Middle frontal gyrus (tissue), 1 donor: ENCODE results near the gene PSEN1.

Source experiments
- DNase-seq: peaks from one replicate; pipeline ENCODE4 v3.0.0-alpha.2; 2015; ENCODE audit warnings: low spot score; ENCODE audit errors: extremely low spot score

PSEN1 gene

GRCh38 chr14:73253323-73253610, 117.0 kb downstream of the PSEN1 start:
- DNase-seq: no peak

DNA sequence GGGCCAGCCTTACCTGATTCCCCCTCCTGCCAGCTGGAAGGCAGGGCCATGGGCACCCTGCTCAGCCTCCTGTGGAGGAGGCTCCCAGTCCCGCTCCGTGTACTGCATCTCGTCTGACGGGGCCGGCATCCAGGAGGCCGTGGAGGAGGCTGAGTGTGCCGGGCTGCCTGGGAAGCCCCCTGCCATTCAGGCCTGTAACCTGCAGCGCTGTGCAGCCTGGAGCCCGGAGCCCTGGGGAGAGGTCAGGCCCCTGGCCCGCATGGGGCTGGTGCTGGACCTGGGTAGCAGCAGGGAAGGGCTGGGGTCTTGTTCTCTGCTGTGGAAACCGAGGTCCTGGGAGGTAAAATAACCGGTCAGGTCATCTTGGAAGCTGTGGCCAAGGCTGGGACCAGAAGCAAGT, 117.4 kb downstream of the PSEN1 start:
- DNase-seq: no peak

DNA sequence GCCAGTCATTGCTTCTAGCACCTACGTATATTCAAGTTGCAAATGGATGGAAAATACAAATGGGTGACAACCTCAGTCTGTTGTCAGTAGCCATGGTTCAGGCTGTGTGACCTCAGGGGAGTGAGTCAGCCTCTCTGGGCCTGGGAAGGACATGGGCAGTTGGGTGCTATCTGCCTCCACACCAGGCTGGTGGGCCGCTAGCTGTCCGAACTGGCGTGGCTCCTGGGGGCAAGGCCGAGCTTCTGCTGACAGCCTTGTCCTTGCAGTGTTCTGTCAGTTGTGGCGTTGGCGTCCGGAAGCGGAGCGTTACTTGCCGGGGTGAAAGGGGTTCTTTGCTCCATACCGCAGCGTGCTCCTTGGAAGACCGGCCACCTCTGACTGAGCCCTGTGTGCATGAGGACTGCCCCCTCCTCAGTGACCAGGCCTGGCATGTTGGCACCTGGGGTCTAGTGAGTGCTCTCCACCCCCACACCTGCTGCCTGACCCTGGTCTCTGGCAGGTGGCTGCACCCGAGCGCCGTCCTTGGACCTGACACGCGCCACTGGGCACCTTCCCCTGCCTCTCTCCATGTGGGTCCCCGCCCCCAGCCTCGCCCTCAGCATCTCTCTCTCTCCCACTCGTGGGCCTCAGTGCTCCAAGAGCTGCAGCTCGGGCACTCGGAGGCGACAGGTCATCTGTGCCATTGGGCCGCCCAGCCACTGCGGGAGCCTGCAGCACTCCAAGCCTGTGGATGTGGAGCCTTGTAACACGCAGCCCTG, 118.1 kb downstream of the PSEN1 start:
- no peak for DNase-seq

DNA sequence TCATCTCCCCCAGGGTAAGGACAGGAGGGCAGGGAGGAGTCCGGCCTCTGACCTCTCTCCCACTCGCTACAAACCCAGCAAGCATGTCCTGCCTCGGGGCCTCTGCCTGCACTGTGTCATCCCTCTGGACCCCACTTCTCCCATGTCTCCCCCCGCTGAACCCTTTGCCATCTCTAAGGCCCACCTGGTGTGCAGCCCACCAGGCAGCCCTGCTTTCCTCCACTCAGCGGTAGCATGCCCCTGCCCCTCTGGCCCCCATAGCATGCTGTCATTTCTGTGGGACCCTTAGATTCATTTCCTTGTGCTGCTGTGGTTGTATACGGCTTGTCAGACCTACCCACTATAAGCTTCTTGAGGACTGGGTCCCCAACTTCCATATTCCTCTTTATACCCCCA, 118.7 kb downstream of the PSEN1 start:
- DNase-seq: no peak

DNA sequence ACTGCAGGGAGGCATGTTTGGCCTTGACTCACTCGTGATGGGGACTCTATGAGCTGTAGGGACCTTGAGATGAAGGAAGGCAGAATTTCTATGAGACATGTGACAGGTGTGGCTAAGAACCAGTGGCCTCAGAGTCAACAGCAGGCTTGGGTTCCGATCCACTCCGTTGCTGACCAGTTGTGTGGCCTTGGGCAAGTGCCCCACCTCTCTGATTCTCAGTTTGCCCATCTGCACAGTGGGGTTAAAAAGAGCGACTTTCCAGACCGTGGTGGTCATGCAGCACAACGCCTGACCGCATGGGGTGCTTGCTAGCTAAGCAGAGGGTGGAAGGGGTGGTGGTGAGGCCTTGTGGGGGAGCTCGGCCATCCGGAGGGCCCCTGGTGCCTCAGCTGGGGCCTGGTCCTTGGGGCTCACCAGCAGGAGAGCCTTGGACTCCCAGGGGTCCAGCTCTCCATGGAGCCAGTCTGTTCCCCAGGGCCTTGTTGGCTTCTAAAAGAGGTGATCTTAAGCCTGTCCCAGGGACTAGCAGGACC, 119.5 kb downstream of the PSEN1 start:
- DNase-seq: no peak

GRCh38 chr14:73258076-73258475, 121.8 kb downstream of the PSEN1 start:
- DNase-seq: no peak

DNA sequence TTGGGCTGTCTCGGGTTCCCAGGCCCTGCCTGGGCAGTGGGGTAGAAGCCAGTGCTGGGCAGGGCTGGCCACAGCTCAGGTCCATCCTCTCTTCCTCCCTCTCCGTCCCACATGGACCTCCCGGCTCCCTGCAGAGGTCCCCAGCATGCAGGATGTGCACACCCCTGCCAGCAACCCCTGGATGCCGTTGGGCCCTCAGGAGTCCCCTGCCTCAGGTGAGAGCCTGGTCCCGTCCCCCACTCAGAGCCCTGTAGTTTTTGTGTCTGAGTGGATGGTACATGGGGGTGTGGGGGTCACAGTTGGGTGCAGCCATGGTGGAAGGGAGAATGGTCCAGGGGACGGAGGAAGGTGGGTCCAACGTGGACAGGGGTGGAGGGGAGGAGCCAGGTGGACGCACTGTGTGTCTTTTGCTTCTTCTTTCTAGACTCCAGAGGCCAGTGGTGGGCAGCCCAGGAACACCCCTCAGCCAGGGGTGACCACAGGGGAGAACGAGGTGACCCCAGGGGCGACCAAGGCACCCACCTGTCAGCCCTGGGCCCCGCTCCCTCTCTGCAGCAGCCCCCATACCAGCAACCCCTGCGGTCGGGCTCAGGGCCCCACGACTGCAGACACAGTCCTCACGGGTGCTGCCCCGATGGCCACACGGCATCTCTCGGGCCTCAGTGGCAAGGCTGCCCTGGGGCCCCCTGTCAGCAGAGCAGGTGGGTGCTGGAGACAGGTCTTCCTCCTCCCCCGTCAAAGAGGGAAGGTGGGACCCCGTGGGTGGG, 122.7 kb downstream of the PSEN1 start:
- DNase-seq: no peak

- no peak for DNase-seq
These were observed 123.5 kb downstream of the PSEN1 start for GRCh38 chr14:73259837-73260236.

GRCh38 chr14:73260574-73260973, 124.3 kb downstream of the PSEN1 start:
- DNase-seq: no peak

DNA sequence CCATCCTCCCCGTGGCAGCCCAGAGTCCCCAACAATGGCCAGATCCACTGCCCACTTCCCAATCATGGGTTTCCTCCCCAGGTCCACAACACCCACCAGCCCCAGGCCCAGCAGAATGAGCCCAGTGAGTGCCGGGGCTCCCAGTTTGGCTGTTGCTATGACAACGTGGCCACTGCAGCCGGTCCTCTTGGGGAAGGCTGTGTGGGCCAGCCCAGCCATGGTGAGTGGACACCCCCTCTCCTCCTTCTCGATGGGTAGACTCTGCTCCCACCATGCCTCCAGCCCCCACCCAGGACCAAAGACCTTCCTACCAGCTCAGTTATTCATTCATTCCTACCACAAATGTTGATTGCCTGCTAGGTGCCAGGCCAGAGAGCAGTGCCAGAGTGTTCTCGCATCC, 124.8 kb downstream of the PSEN1 start:
- no peak for DNase-seq

DNA sequence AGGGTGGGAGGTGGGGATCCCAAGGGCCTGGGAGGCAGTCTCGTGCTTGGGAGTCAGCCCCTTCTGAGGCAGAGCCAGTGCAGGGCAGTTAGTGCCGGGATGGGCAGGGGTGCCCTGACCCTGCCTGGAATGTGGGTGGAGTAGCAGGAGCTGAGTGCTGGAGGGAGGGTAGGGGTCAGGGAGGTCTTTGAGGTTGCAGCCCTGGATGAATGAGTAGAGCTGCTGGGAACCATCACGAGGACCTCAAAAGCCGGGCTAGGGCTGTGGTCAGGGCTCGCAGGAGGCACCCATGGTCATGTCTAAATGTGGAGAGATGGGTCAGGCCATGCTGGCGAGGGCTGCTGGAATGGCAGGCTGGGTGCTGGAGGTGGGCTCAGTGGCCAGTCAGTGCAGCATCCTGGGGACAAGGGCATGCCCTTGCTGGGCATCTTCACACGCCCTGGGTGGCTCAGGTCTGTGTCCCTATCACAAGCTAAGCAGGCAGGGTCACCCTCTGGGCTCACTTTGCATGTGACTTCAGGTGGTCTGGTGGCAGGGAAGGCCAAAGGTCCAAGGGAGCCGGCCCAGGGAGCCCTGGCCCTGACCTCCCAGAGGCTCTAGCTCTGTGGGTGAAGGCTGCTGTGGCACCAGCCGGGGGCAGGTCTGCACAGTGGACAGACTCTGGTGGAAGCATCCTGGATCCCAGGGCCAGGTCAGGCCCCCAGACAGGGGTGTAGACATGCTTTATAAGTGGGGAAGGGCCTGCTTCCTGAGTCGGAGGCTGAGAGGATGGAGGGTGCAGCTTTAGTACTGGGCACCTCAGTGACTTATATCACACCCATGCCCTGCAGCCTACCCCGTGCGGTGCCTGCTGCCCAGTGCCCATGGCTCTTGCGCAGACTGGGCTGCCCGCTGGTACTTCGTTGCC, 125.5 kb downstream of the PSEN1 start:
- DNase-seq: no peak

GRCh38 chr14:73262427-73263183, 126.3 kb downstream of the PSEN1 start:
- DNase-seq: no peak

GRCh38 chr14:73263606-73264005, 127.3 kb downstream of the PSEN1 start:
- no peak for DNase-seq

DNA sequence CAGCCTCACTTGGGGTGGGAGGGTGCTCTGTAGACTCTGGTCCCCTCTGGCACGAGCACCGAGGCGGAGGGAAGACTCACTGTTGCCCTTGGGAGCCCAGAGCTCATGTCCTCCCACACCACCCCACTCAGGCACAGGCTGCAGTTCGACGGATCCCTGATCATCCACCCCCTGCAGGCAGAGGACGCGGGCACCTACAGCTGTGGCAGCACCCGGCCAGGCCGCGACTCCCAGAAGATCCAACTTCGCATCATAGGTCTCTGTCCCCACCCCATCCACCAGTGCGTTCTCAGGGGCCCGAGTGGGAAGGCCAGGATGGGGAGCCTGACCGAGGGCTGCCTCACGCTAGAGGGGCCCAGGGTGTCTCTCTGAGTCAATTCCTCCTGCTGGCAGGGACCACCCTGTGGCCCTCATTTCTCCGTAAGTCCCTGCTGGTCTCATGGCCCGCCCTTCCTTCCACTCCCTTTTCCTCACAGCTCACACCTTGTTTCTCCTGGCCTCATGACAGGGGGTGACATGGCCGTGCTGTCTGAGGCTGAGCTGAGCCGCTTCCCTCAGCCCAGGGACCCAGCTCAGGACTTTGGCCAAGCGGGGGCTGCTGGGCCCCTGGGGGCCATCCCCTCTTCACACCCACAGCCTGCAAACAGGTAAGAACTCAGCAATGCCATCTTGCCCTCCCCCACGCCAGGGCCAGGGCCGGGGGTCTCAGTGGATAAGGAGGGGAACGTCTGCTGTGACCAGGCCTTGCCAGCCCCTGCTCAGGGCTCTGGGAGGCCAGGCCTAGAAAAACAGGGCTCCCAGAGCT, 128.0 kb downstream of the PSEN1 start:
- no peak for DNase-seq

DNA sequence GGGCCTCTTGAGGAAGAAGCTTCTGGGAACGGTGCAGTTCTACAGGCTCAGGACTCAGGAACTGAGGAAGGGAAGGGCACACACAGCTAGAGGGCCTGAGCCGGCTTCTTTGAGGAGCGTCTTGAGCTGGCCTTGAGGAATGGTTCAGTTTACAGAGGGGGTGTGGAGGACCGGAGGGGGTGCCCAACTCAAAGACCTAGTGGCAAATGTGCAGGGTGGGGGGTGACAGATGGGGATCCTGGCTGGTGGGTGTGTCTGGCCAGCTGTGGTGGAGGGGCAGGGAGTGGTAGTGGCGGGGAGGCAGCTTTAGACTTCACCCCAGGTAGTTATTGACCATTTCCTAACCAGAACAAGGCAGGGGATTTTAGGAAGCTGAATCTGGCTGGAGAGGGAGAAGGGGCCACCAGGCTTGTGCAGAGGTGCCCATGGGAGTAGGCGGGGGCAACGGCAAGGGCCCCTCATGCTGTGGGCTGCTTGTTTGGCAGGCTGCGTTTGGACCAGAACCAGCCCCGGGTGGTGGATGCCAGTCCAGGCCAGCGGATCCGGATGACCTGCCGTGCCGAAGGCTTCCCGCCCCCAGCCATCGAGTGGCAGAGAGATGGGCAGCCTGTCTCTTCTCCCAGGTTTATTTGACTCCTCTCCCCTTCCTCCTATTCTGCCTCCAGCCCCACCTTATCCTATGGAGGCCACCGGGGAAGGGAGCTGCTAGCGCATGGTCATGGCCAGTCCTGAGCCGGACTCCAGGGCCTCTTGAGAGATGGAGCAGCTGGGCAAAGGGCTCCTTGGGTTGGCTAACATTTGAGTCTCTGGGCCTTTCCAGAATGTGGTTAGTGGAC, 128.8 kb downstream of the PSEN1 start:
- no peak for DNase-seq

- DNase-seq: no peak
These were observed 129.4 kb downstream of the PSEN1 start for GRCh38 chr14:73265721-73266046.

DNA sequence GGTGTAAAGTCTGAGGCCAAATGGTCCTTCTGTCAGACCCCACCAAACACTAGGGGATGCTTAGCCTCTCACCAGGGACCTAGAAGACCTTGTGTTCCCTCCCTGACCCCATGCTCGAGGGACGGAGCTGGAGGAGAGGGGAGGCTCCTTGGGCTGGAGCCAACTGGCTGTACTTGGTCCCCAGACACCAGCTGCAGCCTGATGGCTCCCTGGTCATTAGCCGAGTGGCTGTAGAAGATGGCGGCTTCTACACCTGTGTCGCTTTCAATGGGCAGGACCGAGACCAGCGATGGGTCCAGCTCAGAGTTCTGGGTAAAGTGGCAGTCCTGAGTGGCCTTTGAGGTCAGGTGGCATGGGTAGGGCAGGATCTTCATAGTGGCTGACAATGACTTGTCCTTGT, 130.0 kb downstream of the PSEN1 start:
- DNase-seq: no peak

DNA sequence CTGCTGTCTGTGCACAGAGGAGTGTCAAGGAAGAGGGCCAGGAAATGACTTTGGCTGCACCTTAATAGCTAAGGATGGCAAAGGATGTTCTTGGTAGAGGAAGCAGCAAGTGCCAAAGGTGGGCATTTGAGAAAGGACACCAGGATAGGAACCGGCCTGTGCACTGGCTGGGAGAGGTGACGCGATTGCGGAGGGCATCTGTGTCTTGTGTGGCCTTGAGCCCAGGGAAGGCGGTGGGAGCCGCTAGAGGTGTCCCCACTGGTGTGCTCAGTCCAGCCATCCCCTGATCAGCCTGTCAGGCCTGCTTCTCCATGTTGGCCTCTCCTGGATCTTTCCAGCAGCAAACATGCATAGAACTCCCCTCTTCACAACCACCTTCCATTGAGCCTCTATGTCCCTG, 131.2 kb downstream of the PSEN1 start:
- no peak for DNase-seq

- DNase-seq: no peak
These were observed 133.6 kb downstream of the PSEN1 start for GRCh38 chr14:73269729-73270531.
